ENCODE measurements around the gene POFUT2.

Gene POFUT2

GRCh38 chr21:45282283-45283034 lies 5.2 kb downstream of the POFUT2 start:
- DNase-seq (ENCODE audit: low spot score) = no peak

DNA sequence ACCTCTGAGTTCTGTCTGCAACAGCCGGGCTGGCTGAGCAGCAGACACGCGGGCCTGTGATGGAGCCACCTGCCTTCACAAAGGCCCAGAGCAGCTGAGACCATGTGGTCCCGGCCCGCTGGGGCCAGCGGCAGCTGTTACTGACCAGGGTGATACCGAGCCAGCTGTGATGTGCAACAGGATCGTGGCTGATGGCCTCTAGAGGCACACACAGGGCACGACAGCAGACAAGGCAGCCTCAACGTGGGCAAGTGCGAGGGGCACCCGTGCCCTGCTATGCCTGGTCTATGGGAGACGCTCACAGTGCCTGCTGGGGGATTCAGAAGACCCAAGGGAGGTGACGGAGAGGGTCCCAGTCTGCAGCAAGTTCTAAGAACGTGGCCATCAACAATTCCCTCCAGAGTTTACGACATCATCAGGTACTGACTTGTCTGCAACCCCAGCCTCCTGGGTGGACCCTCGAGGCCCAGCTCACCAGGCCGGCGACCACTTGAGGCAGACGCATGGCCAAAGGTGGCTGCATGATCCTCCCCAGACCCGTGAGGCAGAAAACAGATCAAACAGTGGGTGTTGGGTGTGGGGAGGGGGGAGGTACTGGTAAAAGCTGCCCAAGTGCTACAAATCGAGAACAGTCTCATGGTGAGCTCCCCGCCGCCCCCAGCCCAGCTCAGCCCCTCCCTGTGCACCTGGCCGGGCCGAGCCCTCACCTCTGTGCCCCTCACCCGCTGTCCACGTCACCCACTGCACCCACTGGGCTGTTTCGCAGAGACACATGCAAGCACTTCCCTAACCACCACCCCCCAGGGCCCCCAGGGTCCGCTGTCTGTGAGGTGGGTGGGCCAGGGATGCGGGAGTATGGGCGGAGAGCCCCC lies 6.0 kb downstream of the POFUT2 start:
- DNase-seq (ENCODE audit: low spot score) = no peak

DNA sequence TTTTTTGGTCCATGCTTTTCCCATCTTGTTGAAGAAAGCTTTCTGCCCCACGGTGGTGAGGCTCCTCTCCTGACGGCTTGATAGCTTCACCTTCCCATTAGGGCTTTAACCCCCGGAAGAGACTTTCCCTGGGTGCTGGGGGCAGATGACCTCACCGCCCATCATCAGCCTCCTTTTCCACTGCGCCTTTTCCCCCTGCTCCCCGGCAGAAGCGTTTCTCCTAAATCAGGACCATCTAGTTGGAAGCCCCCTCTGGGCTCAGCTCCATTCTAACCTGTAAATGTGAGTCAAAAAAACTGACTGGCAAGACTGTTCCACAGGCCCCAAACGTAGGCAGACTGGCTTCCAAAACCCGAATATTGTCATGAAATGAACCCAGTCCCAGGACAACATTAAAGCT lies 6.7 kb downstream of the POFUT2 start:
- no peak for DNase-seq (ENCODE audit: low spot score)

DNA sequence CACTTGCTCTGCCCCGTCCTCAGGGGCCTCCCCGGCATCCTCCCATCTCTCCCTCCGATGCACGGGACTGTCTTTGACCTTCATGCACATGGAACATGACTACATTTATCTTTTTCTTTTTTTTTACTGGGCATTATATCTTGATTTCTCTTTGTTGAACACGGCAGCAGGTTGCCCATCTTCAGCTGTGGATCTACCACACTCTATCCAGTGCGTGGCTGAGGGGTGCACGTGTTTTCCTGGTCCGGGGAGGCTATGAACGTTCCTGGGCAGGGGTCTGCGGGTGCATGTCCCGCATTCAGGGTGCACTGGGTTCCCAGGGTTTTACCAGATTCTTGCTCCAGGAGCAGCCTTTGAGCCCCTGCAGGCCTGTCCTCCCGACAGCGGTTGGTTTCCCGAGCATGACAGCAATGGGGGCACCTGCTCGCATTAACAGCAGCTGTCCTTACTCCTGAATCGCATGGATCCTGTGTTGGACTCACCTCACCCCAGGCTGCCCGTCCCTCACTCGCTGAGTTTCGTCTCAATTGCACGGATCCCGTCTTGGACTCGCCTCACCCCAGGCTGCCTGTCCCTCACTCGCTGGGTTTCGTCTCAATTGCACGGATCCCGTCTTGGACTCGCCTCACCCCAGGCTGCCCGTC lies 7.4 kb downstream of the POFUT2 start:
- no peak for DNase-seq (ENCODE audit: low spot score)

GRCh38 chr21:45279446-45280177 lies 8.1 kb downstream of the POFUT2 start:
- no peak for DNase-seq (ENCODE audit: low spot score)

DNA sequence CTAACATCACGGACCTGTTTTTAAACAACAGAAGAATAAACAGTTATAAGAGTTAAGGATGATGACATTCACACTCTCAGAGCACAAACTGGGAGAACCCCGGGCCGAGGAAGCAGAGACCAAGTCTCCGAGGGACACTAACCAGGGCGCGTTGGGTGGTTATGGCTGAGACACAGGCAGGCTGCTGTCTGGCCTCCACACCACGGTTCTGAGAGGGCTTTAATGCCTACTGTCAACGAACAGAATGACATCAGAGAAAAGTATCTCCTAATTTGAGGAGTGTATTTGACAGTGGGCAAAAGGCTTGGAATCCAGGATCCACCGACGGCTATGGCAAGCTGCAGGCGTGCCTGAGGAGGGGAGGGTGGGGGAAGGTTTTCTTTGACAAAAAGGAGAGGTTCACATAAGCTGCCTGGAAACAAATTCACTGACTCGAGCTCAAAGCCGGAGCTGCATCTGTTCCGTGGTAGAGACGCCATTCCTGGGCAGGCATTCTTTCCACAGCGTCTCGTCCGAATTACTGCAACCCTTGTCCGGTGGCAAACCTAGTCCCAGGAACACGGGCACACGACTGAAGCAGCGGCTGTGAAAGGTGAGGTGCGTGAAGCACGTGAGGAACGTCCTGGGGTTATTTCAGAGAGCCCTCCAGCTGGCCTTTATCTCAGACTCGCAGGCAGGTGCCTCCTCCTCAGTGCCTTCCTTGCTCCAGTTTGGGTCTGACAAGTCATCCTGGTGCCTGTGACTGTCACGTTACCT lies 9.4 kb downstream of the POFUT2 start:
- DNase-seq (ENCODE audit: low spot score) = no peak

DNA sequence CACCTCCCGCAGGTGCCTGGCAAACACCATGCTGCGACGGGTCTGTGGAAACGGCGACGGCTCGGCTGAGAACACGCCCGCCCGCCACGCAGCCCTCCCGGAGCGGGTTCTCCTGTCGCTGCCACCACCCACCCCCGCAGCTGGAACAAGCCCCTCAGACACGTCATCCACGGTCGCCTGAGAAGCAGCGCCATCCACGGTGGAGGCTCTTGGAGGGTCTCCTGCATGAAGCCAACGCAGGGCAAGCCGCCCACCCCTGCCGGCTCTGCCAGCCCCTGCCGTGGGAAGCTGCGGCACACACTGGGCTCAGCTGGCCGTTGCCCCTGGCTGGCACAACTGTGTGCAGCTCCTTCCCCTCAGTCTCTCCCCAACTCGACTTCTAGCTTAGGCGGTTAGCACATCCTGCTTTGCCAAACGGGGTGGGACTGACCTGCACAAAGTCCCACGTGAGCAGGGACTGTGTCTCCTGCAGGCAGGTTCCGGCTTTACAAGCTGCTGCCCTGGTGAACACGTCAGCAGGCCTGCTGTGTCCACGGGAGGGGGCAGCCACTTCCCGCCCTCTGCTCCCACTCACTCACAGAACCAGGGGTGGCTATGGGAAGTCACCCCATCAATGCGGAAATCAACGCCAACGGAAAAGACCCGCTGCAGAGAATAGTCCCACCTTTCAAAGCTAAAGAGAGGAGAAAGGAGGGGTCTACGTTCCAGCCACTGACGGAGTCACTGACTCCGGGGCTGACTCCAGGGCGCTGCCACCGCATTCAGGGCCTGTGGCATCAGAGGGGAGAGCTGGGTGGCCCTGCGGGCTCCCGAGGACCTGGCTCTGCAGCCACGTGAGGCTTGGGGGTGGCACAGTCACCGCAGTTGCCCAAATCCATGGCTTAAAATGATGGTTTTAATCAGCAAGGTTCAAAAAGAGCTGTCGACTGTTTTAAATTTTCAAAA lies 10.3 kb downstream of the POFUT2 start:
- DNase-seq (ENCODE audit: low spot score) = no peak

GRCh38 chr21:45276596-45276995 lies 11.1 kb downstream of the POFUT2 start:
- DNase-seq (ENCODE audit: low spot score) = no peak

DNA sequence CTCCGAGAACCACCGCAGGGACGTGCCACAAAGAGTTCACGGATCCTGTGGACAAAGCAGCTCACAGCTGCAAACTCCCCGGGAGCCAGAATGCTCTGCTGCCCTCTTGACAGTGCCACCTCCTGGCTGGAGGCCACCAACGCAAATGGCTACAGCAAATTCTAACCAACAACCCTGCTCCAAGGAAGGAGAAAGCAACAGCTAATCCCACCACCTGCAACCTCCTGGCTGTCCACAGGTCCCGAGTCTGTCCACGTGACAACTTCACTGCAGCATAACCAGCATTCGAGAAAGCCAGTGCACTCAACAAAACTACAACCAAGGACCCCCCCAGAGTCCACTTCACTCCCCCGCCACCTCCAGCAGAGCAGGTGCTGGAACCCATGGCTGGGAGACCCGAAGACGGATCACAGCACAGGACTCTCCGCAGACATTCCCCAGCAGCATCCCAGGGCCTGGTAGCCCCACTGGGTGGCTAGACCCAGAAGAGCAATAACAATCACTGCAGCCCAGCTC lies 17.3 kb downstream of the POFUT2 start:
- no peak for DNase-seq (ENCODE audit: low spot score)

- DNase-seq (ENCODE audit: low spot score) = no peak
These were observed 17.8 kb downstream of the POFUT2 start for GRCh38 chr21:45269861-45270260.

GRCh38 chr21:45267390-45267760 lies 20.3 kb downstream of the POFUT2 start:
- no peak for DNase-seq (ENCODE audit: low spot score)

GRCh38 chr21:45266518-45267389 lies 20.9 kb downstream of the POFUT2 start:
- peak; percentile 53 for DNase-seq (ENCODE audit: low spot score)

DNA sequence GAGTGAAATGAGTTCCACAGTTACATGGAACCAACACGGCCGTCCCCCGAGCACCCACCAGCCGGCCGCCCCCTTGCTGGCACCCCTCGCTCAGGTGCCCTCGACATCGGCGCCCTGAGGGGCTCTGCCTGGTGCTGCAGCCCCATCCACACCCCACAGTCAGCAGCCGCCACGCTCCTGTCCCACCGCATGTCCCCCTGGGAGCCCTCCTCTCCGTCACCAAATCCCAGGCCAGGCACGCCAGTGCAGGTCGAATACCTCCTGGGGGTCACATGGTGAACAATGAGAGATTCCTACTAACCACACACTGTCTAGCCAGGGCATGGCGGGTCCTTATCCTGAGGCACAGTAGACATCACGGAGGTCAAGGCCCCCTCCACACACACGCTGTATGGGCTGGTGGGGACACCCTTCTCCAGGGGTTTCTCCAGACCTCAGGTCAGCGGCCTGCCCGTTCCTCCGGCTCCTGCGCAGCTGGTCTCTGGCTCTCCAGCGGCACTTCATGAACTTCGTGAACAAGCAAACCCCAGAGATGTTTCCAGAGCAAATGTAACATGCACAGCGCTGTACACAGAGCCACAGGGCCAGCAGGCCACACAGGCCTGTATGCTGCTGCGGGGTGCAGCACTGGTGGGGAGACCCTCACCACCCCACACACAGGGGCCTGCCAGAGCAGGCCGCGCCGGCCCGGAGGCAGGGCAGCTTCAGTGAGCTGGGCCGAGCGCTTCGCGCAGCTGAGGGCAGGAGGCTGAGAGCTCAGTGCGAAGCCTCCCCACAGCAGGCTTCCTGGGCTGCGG lies 21.8 kb downstream of the POFUT2 start:
- DNase-seq (ENCODE audit: low spot score) = no peak

- no peak for DNase-seq (ENCODE audit: low spot score)
These were observed 22.7 kb downstream of the POFUT2 start for GRCh38 chr21:45264912-45265515.

DNA sequence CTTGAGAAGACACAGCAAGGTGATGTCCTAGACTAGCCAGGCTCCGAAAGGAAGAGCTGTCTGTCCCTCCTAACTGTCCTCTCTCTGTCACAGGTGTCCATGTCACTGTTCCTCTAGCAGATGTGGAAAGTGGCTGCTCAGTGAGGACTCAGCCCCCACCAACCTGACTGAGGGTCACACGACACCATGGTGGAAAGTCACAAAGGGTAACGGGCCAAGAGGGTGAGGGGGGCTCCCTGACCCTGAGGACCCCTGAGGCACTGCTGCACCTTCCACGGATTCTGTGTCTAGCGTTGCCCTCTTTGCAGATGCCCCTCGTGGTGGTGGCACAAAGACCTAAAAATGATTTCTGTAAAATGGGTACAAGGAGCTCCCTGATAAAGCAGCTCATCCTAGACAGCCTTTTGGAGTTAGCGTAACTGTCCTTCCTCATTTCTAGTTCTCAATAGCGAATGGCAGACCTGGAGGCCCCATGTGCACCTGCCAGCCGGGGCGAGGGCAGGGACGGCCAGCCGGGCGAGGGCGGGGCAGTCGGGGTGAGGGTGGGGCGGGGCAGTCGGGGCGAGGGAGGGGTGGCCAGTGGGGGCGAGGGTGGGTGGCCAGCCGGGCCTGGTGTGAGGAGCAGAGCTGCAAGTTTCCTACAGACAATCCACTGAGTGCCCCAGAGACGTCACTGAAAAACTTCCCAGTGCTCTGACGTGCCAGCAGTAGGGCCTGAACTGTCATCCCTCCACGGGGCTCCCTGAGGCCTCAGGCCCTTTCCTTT lies 23.4 kb downstream of the POFUT2 start:
- DNase-seq (ENCODE audit: low spot score) = no peak

GRCh38 chr21:45263534-45263933 lies 24.2 kb downstream of the POFUT2 start:
- DNase-seq (ENCODE audit: low spot score) = no peak

GRCh38 chr21:45262616-45263015 lies 25.1 kb downstream of the POFUT2 start:
- DNase-seq (ENCODE audit: low spot score) = no peak

Data from CD4-positive, alpha-beta T cell treated with Interleukin-6 at 100 ng/mL for 8 hours (primary cell).